DOHH2 (cell line): Measurements from ENCODE around the gene RASAL2.

ENCODE experiments used
- H3F3A ChIP-seq: fragments of 200-600 bp; sonication (generic), shearing (Covaris generic); 2 replicates; pipeline ENCODE4 v1.6.0; 2016; ENCODE audit warnings: antibody characterized with exemption, mild to moderate bottlenecking; ENCODE audit not compliant: control insufficient read depth, insufficient read depth
- H3K27ac ChIP-seq: fragments of 200-600 bp; sonication (generic); 2 replicates; pipeline ENCODE4 v1.5.1; 2014; ENCODE audit warnings: low read depth, mild to moderate bottlenecking, low read length, moderate library complexity
- H3K27me3 ChIP-seq: fragments of 200-600 bp; sonication (generic); 2 replicates; pipeline ENCODE4 v1.6.1; 2014; ENCODE audit warnings: mild to moderate bottlenecking, low read length, mixed read lengths; ENCODE audit not compliant: control insufficient read depth
- H3K36me3 ChIP-seq: fragments of 200-600 bp; sonication (generic); 2 replicates; pipeline ENCODE4 v1.6.1; 2014; ENCODE audit warnings: mild to moderate bottlenecking, low read length, moderate library complexity, mixed read lengths; ENCODE audit not compliant: control insufficient read depth
- H3K4me1 ChIP-seq: fragments of 200-600 bp; sonication (generic); 2 replicates; pipeline ENCODE4 v1.6.1; 2014; ENCODE audit warnings: mild to moderate bottlenecking, low read length, mixed read lengths; ENCODE audit not compliant: control insufficient read depth
- H3K4me2 ChIP-seq: fragments of 200-600 bp; sonication (generic); 2 replicates; pipeline ENCODE4 v1.6.0; 2014; ENCODE audit warnings: mild to moderate bottlenecking, low read length, moderate library complexity
- H3K4me3 ChIP-seq: fragments of 200-600 bp; sonication (generic); 2 replicates; pipeline ENCODE4 v1.5.1; 2014; ENCODE audit warnings: mild to moderate bottlenecking, low read length, mixed read lengths
- H3K79me2 ChIP-seq: fragments of 200-600 bp; sonication (generic); 2 replicates; pipeline ENCODE4 v1.6.1; 2014; ENCODE audit warnings: mild to moderate bottlenecking, low read length, mixed read lengths; ENCODE audit not compliant: control insufficient read depth
- H3K9me2 ChIP-seq: fragments of 200-600 bp; sonication (generic); replicated peaks from 2 replicates; pipeline ENCODE4 v1.6.1; 2014; ENCODE audit warnings: mild to moderate bottlenecking, low read length, mixed read lengths; ENCODE audit not compliant: control insufficient read depth
- H3K9me3 ChIP-seq: fragments of 200-600 bp; sonication (generic); 2 replicates; pipeline ENCODE4 v1.6.1; 2014; ENCODE audit warnings: antibody characterized with exemption, low read length, mixed read lengths; ENCODE audit not compliant: control insufficient read depth, insufficient read depth
- H4K20me1 ChIP-seq: fragments of 200-600 bp; sonication (generic); 2 replicates; pipeline ENCODE4 v1.6.0; 2014; ENCODE audit warnings: low read depth, mild to moderate bottlenecking, antibody characterized with exemption, low read length, moderate library complexity; ENCODE audit not compliant: control insufficient read depth, insufficient read depth
- EZH2phosphoT487 ChIP-seq: fragments of 200-600 bp; sonication (generic); IDR thresholded peaks from 2 replicates; pipeline ENCODE4 v1.6.1; 2017; ENCODE audit warnings: borderline replicate concordance, mild to moderate bottlenecking, antibody characterized with exemption, low read length, moderate library complexity, mixed read lengths
- TF ChIP-seq, protein P1 (sequence below): fragments of 200-600 bp; sonication (generic); IDR thresholded peaks from one replicate; pipeline ENCODE4 v1.5.1; 2014; ENCODE audit warnings: antibody characterized with exemption, mild to moderate bottlenecking, low read depth, low read length; ENCODE audit not compliant: poor library complexity, severe bottlenecking

RASAL2 gene

DNA sequence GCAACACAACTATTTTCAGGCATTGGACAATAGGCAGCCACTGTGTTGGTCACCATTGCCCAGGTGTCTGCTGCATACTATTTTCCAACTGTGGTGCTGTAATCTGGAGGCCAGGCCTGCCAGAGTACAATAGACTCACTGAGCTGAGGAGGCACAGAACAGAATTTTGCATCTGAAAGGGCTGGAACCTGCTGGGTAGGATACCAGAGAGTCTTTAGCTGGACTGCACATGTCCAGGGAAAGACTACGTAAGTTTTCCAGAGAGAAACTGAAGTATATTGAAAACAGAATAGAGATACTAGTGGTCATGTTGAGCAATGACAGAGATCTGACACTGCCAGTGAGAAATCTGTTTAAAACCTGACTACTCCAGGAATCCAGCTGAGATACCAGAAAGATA is 200.8 kb downstream of the RASAL2 start:
- Histone ChIP-seq H3K79me2 (no peaks in the 10 kb centered on the region), H3K36me3 (no peaks in the 10 kb centered on the region), H3K4me3 (no peak overlapping the region), H3K27me3 (peaks cover 4% of the 10 kb centered on the region; the same call in 1 of the 2 replicates), H3K27ac (no peak overlapping the region), H3K4me1 (no peaks in the 10 kb centered on the region), H3K9me3 (no peaks in the 10 kb centered on the region), H3F3A (no peaks in the 10 kb centered on the region), H3K4me2 (no peak overlapping the region), H3K9me2 (no peaks in the 10 kb centered on the region), H4K20me1 (no peaks in the 10 kb centered on the region)
- TF ChIP-seq EZH2phosphoT487, result no peak
- TF ChIP-seq, protein P1, sequence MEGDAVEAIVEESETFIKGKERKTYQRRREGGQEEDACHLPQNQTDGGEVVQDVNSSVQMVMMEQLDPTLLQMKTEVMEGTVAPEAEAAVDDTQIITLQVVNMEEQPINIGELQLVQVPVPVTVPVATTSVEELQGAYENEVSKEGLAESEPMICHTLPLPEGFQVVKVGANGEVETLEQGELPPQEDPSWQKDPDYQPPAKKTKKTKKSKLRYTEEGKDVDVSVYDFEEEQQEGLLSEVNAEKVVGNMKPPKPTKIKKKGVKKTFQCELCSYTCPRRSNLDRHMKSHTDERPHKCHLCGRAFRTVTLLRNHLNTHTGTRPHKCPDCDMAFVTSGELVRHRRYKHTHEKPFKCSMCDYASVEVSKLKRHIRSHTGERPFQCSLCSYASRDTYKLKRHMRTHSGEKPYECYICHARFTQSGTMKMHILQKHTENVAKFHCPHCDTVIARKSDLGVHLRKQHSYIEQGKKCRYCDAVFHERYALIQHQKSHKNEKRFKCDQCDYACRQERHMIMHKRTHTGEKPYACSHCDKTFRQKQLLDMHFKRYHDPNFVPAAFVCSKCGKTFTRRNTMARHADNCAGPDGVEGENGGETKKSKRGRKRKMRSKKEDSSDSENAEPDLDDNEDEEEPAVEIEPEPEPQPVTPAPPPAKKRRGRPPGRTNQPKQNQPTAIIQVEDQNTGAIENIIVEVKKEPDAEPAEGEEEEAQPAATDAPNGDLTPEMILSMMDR, result no peak

DNA sequence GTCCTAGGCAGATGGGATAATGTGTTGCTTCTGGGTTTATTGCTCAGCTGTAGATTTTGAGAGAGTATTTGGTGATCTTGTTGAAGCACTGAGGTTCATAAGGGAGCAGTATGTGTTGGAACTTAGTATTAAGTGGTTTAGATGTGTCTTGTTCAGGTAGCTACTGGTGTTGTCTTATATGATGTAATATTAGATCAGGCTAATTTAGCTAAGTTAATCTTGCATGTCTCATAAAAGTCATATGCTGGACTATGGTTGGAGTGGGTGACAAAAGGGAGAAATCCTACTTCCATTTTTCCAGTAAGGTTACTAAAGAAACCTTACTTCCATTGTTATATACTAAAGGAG is 206.4 kb downstream of the RASAL2 start:
- H3K4me3 ChIP-seq, result no peak overlapping the region
- no peaks in the 10 kb centered on the region for H3K36me3 ChIP-seq
- peaks cover 10% of the 10 kb centered on the region for H3K27me3 ChIP-seq
- no peak overlapping the region for H3K4me2 ChIP-seq
- no peaks in the 10 kb centered on the region for H3K9me3 ChIP-seq
- no peaks in the 10 kb centered on the region for H4K20me1 ChIP-seq
- no peaks in the 10 kb centered on the region for H3F3A ChIP-seq
- H3K9me2 ChIP-seq, result no peaks in the 10 kb centered on the region
- no peaks in the 10 kb centered on the region for H3K4me1 ChIP-seq
- H3K79me2 ChIP-seq, result no peaks in the 10 kb centered on the region
- H3K27ac ChIP-seq, result no peak overlapping the region
- TF ChIP-seq EZH2phosphoT487, result no peak
- TF ChIP-seq, protein P1, result no peak

DNA sequence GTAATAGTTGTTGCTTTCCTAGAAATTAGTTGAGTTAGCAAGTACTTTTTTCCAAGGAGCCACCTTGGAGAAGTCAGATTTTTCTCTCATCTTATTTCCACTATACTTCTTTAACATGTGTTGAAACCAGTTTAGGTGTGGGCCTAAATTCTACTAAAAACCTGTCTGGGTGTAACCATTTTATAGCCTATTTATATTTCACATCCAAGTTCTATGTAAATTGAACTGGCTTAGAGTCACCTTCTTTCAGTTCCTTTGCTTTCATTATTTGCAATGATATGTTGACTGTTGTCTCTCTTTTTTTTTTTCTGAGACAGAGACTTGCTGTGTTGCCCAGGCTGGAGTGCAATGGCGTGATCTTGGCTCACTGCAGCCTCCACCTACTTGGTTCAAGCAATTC is 207.2 kb downstream of the RASAL2 start:
- Histone ChIP-seq H3K79me2 (no peaks in the 10 kb centered on the region), H3K9me3 (no peaks in the 10 kb centered on the region)
- no peak for TF ChIP-seq EZH2phosphoT487
- TF ChIP-seq, protein P1, result no peak

DNA sequence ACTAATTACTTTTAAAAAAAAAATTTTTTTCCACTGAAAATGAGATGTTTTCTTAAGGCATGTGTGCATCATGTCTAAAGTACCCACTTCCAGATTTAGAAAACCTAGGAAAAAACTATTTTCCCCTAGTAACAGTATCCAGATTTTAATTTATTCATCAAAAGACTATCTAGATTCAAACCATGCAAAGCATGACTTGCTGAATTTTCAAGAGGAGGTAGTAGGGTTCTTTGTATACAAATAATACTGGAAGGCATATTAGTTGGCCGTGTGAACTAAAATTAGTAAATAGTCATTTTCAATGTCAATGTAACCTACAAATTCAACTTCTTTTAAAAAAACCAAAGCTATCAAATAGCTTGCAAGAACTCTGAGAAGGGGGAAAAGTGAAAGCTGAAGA is 213.4 kb downstream of the RASAL2 start:
- no peak overlapping the region for H3K27ac ChIP-seq
- no peaks in the 10 kb centered on the region for H3K36me3 ChIP-seq
- no peaks in the 10 kb centered on the region for H3F3A ChIP-seq
- no peak for TF ChIP-seq EZH2phosphoT487
- TF ChIP-seq, protein P1, result no peak
- no peak overlapping the region for H3K4me3 ChIP-seq
- H4K20me1 ChIP-seq, result no peaks in the 10 kb centered on the region
- no peak overlapping the region for H3K4me2 ChIP-seq
- H3K27me3 ChIP-seq, result peaks cover 9% of the 10 kb centered on the region
- H3K9me2 ChIP-seq, result no peaks in the 10 kb centered on the region
- H3K79me2 ChIP-seq, result no peaks in the 10 kb centered on the region
- H3K4me1 ChIP-seq, result no peaks in the 10 kb centered on the region
- H3K9me3 ChIP-seq, result no peaks in the 10 kb centered on the region

More for the DNA sequence above, 207.2 kb downstream of the RASAL2 start:
- Histone ChIP-seq H3F3A (no peaks in the 10 kb centered on the region), H3K36me3 (no peaks in the 10 kb centered on the region), H3K4me2 (no peak overlapping the region), H3K4me1 (no peaks in the 10 kb centered on the region), H3K27me3 (peaks cover 11% of the 10 kb centered on the region), H4K20me1 (no peaks in the 10 kb centered on the region), H3K4me3 (no peak overlapping the region), H3K27ac (no peak overlapping the region), H3K9me2 (no peaks in the 10 kb centered on the region)
